Activated CD4-positive, alpha-beta memory T cell treated with anti-CD3 and anti-CD28 coated beads for 36 hours (primary cell): ENCODE data around the gene PPTC7. TPM values are rescaled to one million over a fixed set of nuclear protein-coding genes. Genes with fewer than 3 reads are reported as not detected.
"Not testable (repeated sequence)": the region's sequence is repeated elsewhere in the genome, so short reads cannot be mapped to it uniquely, and the experiment has no call there.

Experiments used
- CTCF ChIA-PET: fragments of 350-600 bp; sonication (Branson Sonifier 250); formaldehyde crosslinking; loops from one replicate; lab custom pipeline; 2021; ENCODE audit warnings: antibody characterized with exemption, inconsistent platforms; lab: Charles Lee
- POLR2A ChIA-PET: fragments of 350-600 bp; sonication (Branson Sonifier 250); formaldehyde crosslinking; loops from one replicate; lab custom pipeline; 2021; ENCODE audit warnings: antibody characterized with exemption; lab: Charles Lee
- DNase-seq: peaks from one replicate; pipeline ENCODE4 v3.0.0-alpha.2; 2020
- H3K27ac Mint-ChIP-seq: one replicate; pipeline ENCODE4 v1.8.0; 2021; ENCODE audit warnings: mixed read lengths
- H3K27me3 Mint-ChIP-seq: one replicate; pipeline ENCODE4 v1.8.0; 2021; ENCODE audit warnings: mixed read lengths
- H3K36me3 Mint-ChIP-seq: one replicate; pipeline ENCODE4 v1.8.0; 2021; ENCODE audit warnings: mixed read lengths
- H3K4me1 Mint-ChIP-seq: one replicate; pipeline ENCODE4 v1.8.0; 2021; ENCODE audit warnings: low read depth, mixed read lengths
- H3K4me3 Mint-ChIP-seq: one replicate; pipeline ENCODE4 v1.8.0; 2021; ENCODE audit warnings: mild to moderate bottlenecking, mixed read lengths
- H3K9me3 Mint-ChIP-seq: one replicate; pipeline ENCODE4 v1.8.0; 2021; ENCODE audit warnings: mixed read lengths
- intact Hi-C: fragments of 100-400 bp; cut with micrococcal nuclease; formaldehyde crosslinking; loops from one replicate; pipeline ENCODE4 v1.15.1; 2023
- total RNA-seq, 2 experiments: library from RNA; stranded (reverse); gene quantifications; one replicate each; pipeline ENCODE4 v1.2.3, GENCODE V29; 2021

Gene PPTC7
- total RNA-seq, 2 experiments from 2014 or later = 36.9 to 37.0 TPM

- intact Hi-C loops = no loop called here
- no peak overlapping the region for H3K27ac Mint-ChIP-seq
Observed at GRCh38 chr12:110545812-110546211, 37.3 kb downstream of the PPTC7 start.

DNA sequence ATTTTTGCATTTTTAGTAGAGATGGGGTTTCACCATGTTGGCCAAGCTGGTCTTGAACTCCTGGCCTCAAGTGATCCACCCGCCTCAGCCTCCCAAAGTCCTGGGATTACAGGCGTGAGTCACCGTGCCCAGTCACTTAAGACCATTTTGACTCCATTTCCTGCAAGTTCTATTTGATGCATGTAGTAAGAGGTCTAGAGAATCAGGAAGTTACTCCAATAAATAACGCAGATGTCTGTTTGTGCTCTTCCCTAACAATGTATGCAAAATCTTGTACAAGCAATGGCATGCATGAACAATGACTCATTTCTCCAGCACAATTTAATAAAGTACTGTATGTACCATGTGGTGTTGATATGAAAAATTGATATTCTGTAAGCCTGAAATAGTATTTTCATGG, 37.9 kb downstream of the PPTC7 start:
- H3K9me3 Mint-ChIP-seq, H3K27ac Mint-ChIP-seq, CTCF ChIA-PET, POLR2A ChIA-PET, H3K27me3 Mint-ChIP-seq, intact Hi-C loops, DNase-seq, H3K4me3 Mint-ChIP-seq: not testable (repeated sequence)
- Mint-ChIP-seq H3K4me1 (peaks cover 53% of the 10 kb centered on the region), H3K36me3 (peaks cover 35% of the 10 kb centered on the region)

More at GRCh38 chr12:110545812-110546211, 37.3 kb downstream of the PPTC7 start:
- H3K4me3 Mint-ChIP-seq = no peak overlapping the region
- DNase-seq = no peak
- ChIA-PET POLR2A (no interaction called here), CTCF (interaction anchor here (1.6 kb wide), 1 partner anchor 55 kb away, joined by 6 read pairs; no protein-coding TSS in a partner anchor)
- H3K27me3 Mint-ChIP-seq = no peaks in the 10 kb centered on the region
- peaks cover 35% of the 10 kb centered on the region for H3K36me3 Mint-ChIP-seq
- H3K4me1 Mint-ChIP-seq = peaks cover 49% of the 10 kb centered on the region
- H3K9me3 Mint-ChIP-seq = no peaks in the 10 kb centered on the region

DNA sequence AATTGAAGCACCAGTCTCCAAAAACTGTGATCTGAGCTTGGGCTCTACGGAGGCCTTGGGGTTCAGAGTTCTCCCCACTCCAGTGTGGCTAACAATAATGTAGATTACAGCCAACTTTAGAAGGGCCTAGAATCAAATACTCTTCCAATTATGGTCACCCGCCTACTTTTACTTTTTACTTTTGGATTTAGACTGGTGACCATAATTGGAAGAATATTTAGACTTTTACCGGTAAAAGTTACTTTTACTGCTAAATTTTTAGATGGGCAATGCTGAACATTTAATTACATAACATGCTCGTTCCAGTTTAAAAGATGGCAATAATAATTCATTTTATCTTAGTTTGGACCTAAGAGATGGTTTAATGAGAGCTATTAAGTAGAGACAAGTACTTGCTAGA, 39.2 kb downstream of the PPTC7 start:
- H3K27ac Mint-ChIP-seq = no peak overlapping the region
- no peak overlapping the region for H3K4me3 Mint-ChIP-seq
- POLR2A ChIA-PET = interaction anchor here (1.2 kb wide), 1 partner anchor 16 kb away, joined by 3 read pairs; no protein-coding TSS in a partner anchor
- H3K9me3 Mint-ChIP-seq = no peaks in the 10 kb centered on the region
- H3K27me3 Mint-ChIP-seq = no peaks in the 10 kb centered on the region
- DNase-seq = no peak
- peaks cover 56% of the 10 kb centered on the region for H3K4me1 Mint-ChIP-seq
- intact Hi-C loops = no loop called here
- peaks cover 37% of the 10 kb centered on the region for H3K36me3 Mint-ChIP-seq
- CTCF ChIA-PET = interaction anchor here (0.5 to 2.0 kb wide), 6 partner anchors 8 to 94 kb away, joined by 3 to 9 read pairs (median 4); partner anchors contain the start of gene ARPC3

DNA sequence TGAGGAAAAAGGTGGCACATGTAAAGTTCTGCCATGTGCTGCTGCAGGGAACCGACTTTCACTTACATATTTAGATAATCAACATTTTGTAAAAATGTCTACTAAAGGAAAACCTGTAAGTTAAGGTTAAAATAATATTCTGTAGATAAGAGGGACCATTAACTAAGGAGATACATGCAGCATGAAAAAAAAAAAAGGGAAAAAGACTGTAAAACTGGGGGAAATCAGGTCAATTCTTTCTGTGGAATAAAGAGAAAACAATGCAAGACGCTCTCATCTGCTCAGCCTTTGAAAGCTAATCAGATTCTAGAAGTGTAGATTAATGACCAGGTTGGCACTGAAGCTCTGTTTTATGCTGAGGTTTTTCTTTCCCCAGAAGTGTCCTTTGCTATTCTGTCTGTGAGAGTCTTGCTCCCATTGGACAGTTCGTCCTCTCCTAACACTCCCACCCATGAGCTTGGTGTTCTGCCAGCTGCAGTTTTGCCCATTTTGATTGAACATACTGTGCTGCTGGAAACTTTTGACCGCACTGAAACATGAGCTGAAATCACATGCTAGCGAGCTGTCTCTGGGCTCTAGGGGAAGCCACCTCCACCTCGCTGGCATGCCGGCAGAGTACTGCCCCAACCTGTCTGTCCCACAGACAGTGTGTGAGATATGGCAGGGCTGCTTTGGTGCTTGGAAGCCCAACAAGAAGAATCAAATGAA, 39.7 kb downstream of the PPTC7 start:
- H3K36me3 Mint-ChIP-seq = peaks cover 42% of the 10 kb centered on the region
- peaks cover 55% of the 10 kb centered on the region for H3K4me1 Mint-ChIP-seq
- DNase-seq = no peak
- H3K4me3 Mint-ChIP-seq = no peak overlapping the region
- CTCF ChIA-PET = interaction anchor here (0.7 to 2.0 kb wide), 6 partner anchors 8 to 93 kb away, joined by 3 to 9 read pairs (median 4); partner anchors contain the start of gene ARPC3
- H3K9me3 Mint-ChIP-seq = no peaks in the 10 kb centered on the region
- POLR2A ChIA-PET = interaction anchor here (1.2 kb wide), 1 partner anchor 16 kb away, joined by 3 read pairs; no protein-coding TSS in a partner anchor
- intact Hi-C loops = no loop called here
- no peak overlapping the region for H3K27ac Mint-ChIP-seq
- H3K27me3 Mint-ChIP-seq = no peaks in the 10 kb centered on the region

DNA sequence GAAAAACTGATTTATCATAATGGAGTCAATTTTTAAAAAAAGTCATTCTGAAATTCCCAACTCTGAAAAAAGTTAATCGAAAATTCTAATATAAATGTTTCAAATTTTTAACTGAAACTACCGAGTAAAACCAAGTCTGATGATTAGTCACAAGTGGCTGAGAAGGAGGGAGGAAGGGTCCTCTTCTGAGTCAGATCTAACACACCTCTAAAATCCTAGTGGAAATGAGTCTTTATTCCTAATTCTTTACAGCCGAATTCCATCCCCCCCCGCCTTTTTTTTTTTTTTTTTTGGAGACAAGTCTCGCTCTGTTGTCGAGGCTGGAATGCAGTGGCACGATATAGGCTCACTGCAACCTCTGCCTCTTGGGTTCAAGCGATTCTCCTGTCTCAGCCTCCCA, 43.1 kb downstream of the PPTC7 start:
- no peaks in the 10 kb centered on the region for H3K27me3 Mint-ChIP-seq

DNA sequence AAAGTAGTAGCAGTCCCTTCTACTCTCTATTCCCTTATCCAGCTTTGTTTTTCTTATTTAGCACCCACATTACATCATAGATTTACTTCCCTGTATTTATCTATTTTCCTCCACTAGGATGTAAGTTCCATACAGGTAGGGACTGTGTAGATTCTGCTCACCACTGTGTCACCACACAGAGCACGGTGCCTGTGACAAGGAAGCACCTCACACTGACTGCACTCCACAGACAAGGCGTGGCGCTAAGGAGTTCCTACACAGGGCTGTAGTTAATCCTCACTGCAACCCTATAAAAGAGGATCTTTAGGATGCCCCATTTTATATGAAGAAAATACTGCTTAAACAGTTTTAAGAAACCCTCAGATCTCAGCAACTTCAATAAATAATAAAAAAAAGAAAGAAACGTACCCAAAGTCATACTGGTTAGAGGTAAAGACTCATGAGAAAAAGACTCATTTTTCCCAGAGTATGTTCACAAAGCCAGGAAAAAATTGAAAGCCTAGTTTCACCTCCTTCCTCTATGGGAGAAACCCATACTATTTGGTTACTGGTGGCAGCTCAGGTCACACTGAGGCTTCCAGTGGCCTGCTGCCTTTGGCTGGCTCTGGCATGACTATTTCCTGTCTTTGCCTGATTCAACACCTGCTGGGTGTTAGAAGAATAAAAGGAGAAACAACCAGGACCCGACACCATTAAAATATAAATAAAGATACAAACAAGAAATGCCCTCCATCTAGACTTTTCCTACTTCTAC, 44.1 kb downstream of the PPTC7 start:
- H3K27me3 Mint-ChIP-seq = no peaks in the 10 kb centered on the region
- ChIA-PET POLR2A (interaction anchor here (0.6 kb wide), 1 partner anchor 484 kb away, joined by 4 read pairs; no protein-coding TSS in a partner anchor), CTCF (interaction anchor here (0.6 to 2.0 kb wide), 6 partner anchors 13 to 79 kb away, joined by 3 to 10 read pairs (median 5); no protein-coding TSS in a partner anchor)
- H3K36me3 Mint-ChIP-seq = peaks cover 46% of the 10 kb centered on the region
- H3K9me3 Mint-ChIP-seq = no peaks in the 10 kb centered on the region
- H3K4me3 Mint-ChIP-seq = no peak overlapping the region
- DNase-seq = no peak
- no peak overlapping the region for H3K27ac Mint-ChIP-seq
- intact Hi-C loops = no loop called here
- peaks cover 46% of the 10 kb centered on the region for H3K4me1 Mint-ChIP-seq

More for the DNA sequence above, 43.1 kb downstream of the PPTC7 start:
- POLR2A ChIA-PET = no interaction called here
- CTCF ChIA-PET = interaction anchor here (1.0 to 2.0 kb wide), 4 partner anchors 12 to 62 kb away, joined by 4 to 10 read pairs (median 6); no protein-coding TSS in a partner anchor
- no peak for DNase-seq
- intact Hi-C loops = no loop called here
- H3K27ac Mint-ChIP-seq = no peak overlapping the region
- peaks cover 49% of the 10 kb centered on the region for H3K36me3 Mint-ChIP-seq
- no peaks in the 10 kb centered on the region for H3K9me3 Mint-ChIP-seq
- H3K4me1 Mint-ChIP-seq = peaks cover 38% of the 10 kb centered on the region
- H3K4me3 Mint-ChIP-seq = no peak overlapping the region

GRCh38 chr12:110537605-110538409, 45.3 kb downstream of the PPTC7 start:
- DNase-seq = no peak
- Mint-ChIP-seq H3K4me3 (no peak overlapping the region), H3K36me3 (peaks cover 48% of the 10 kb centered on the region), H3K27me3 (no peaks in the 10 kb centered on the region), H3K9me3 (no peaks in the 10 kb centered on the region), H3K27ac (no peak overlapping the region), H3K4me1 (peaks cover 42% of the 10 kb centered on the region)
- intact Hi-C loops = no loop called here
- CTCF ChIA-PET = interaction anchor here (0.6 to 2.0 kb wide), 5 partner anchors 14 to 80 kb away, joined by 3 to 8 read pairs (median 6); no protein-coding TSS in a partner anchor
- POLR2A ChIA-PET = interaction anchor here (0.6 to 1.0 kb wide), 2 partner anchors 14 to 483 kb away, joined by 3 to 4 read pairs; no protein-coding TSS in a partner anchor

DNA sequence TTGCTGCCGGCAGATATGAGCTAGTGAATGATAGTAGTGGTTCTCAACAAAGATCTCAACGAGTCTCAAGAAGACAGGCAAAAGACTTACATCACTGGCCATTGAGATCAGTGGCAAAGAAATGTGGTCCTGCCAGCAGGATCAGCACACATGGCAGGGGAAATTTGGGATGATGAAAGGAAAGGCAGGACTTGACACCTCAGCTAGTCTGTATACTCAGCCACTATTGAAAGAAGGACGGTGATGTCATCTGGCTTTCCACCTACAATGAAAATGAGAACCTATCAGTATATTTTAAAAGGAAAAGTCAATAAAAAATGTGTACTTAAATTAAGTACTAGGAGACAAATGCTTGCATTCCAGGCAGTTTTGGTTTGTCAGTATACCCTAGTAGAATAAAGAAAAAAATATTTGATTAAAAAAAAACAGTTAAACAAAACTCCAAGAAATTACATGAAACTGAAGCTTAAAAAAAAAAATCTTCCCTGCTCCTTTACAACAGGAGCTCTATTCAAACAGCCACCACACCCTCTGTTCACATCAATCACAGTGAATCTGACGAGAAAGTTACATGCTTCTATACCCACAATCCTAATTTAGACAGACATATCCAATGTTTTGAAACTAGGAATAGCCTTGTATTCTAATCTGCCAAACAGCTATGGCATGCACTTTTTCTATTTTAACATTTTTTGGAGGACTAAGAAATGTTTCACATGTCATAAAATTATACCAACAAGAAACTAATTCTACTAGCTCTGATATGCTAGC, 46.1 kb downstream of the PPTC7 start:
- intact Hi-C loops = no loop called here
- ChIA-PET CTCF (interaction anchor here (1.0 to 1.9 kb wide), 3 partner anchors 15 to 65 kb away, joined by 3 to 8 read pairs (median 6); no protein-coding TSS in a partner anchor), POLR2A (interaction anchor here (1.0 kb wide), 1 partner anchor 15 kb away, joined by 3 read pairs; no protein-coding TSS in a partner anchor)
- H3K27ac Mint-ChIP-seq = no peak overlapping the region
- H3K4me3 Mint-ChIP-seq = no peak overlapping the region
- H3K27me3 Mint-ChIP-seq = no peaks in the 10 kb centered on the region
- H3K36me3 Mint-ChIP-seq = peaks cover 47% of the 10 kb centered on the region
- H3K9me3 Mint-ChIP-seq = no peaks in the 10 kb centered on the region
- H3K4me1 Mint-ChIP-seq = peaks cover 42% of the 10 kb centered on the region
- DNase-seq = no peak

GRCh38 chr12:110534811-110535210, 48.3 kb downstream of the PPTC7 start:
- ChIA-PET CTCF (interaction anchor here (1.0 to 2.6 kb wide), 2 partner anchors 66 kb away, joined by 3 to 20 read pairs; partner anchors contain the start of gene FAM216A), POLR2A (no interaction called here)
- Mint-ChIP-seq H3K27me3 (no peaks in the 10 kb centered on the region), H3K4me3 (no peak overlapping the region), H3K27ac (no peak overlapping the region), H3K4me1 (peaks cover 43% of the 10 kb centered on the region), H3K36me3 (peaks cover 51% of the 10 kb centered on the region), H3K9me3 (no peaks in the 10 kb centered on the region)
- DNase-seq = no peak
- intact Hi-C loops = no loop called here

- DNase-seq = no peak
- Mint-ChIP-seq H3K36me3 (peaks cover 44% of the 10 kb centered on the region), H3K9me3 (no peaks in the 10 kb centered on the region), H3K27ac (no peak overlapping the region), H3K4me1 (peaks cover 33% of the 10 kb centered on the region), H3K27me3 (no peaks in the 10 kb centered on the region), H3K4me3 (no peak overlapping the region)
- intact Hi-C loops = no loop called here
- CTCF ChIA-PET = interaction anchor here (0.7 to 2.6 kb wide), 5 partner anchors 13 to 68 kb away, joined by 3 to 20 read pairs (median 3); partner anchors contain the start of genes FAM216A and GPN3
- POLR2A ChIA-PET = no interaction called here
Observed at GRCh38 chr12:110533607-110534006, 49.5 kb downstream of the PPTC7 start.
